DMS79 treated with DMSO at 0.1 percent for 48 hours (cell line): ENCODE results near the gene CD248.
"Not testable (repeated sequence)": the region's sequence is repeated elsewhere in the genome, so short reads cannot be mapped to it uniquely, and the experiment has no call there.

ENCODE experiments used
- DNase-seq: peaks from one replicate; lab custom pipeline; 2025; lab: John Stamatoyannopoulos, UW

CD248 gene

GRCh38 chr11:66328302-66329144 is 11.7 kb upstream of the CD248 start:
- peak; percentile 52 for DNase-seq

- DNase-seq, result no peak
These were observed 11.1 kb upstream of the CD248 start for GRCh38 chr11:66328031-66328301.

GRCh38 chr11:66327171-66328030 is 10.6 kb upstream of the CD248 start:
- DNase-seq, result no peak

- DNase-seq, result no peak
These were observed 9.6 kb upstream of the CD248 start for GRCh38 chr11:66326261-66327111.

GRCh38 chr11:66325263-66325671 is 8.4 kb upstream of the CD248 start:
- no peak for DNase-seq

- no peak for DNase-seq
These were observed 7.8 kb upstream of the CD248 start for GRCh38 chr11:66324664-66325063.

- DNase-seq, result no peak
These were observed 6.8 kb upstream of the CD248 start for GRCh38 chr11:66323684-66324083.

GRCh38 chr11:66322732-66323427 is 6.0 kb upstream of the CD248 start:
- no peak for DNase-seq

- DNase-seq, result no peak
These were observed 4.8 kb upstream of the CD248 start for GRCh38 chr11:66321606-66322005.

- DNase-seq, result not testable (repeated sequence)
These were observed 3.9 kb upstream of the CD248 start for GRCh38 chr11:66320748-66321147.

GRCh38 chr11:66320289-66320688 is 3.4 kb upstream of the CD248 start:
- not testable (repeated sequence) for DNase-seq

GRCh38 chr11:66318600-66318970 is 1.7 kb upstream of the CD248 start:
- no peak for DNase-seq

- DNase-seq, result no peak
These were observed 1.1 kb upstream of the CD248 start for GRCh38 chr11:66317723-66318599.

- no peak for DNase-seq
These were observed 478 bp upstream of the CD248 start for GRCh38 chr11:66317322-66317722.

GRCh38 chr11:66315921-66316811 is 678 bp downstream of the CD248 start:
- no peak for DNase-seq

- no peak for DNase-seq
These were observed 1.4 kb downstream of the CD248 start for GRCh38 chr11:66315498-66315885.

GRCh38 chr11:66314561-66315497 is 2.0 kb downstream of the CD248 start:
- no peak for DNase-seq

GRCh38 chr11:66314186-66314501 is 2.7 kb downstream of the CD248 start:
- DNase-seq, result no peak
